ENCODE measurements around the gene IQSEC3.
"Not testable (repeated sequence)": the region's sequence is repeated elsewhere in the genome, so short reads cannot be mapped to it uniquely, and the experiment has no call there.

Gene IQSEC3

GRCh38 chr12:66428-66781 is at the start of gene IQSEC3:
IQSEC3 (plus strand) TSS chr12:66767; CDS start chr12:66883, 116 bp downstream.
- DNase-seq (ENCODE audit: low read depth in 1 of 2, low spot score in 1 of 2) = not testable (repeated sequence)

- DNase-seq (ENCODE audit: low read depth in 1 of 2, low spot score in 1 of 2) = not testable (repeated sequence)
Observed at GRCh38 chr12:17370-18340, 48.9 kb upstream of the IQSEC3 start.

- not testable (repeated sequence) for DNase-seq (ENCODE audit: low read depth in 1 of 2, low spot score in 1 of 2)
Observed at GRCh38 chr12:18821-19567, 47.6 kb upstream of the IQSEC3 start.

DNA sequence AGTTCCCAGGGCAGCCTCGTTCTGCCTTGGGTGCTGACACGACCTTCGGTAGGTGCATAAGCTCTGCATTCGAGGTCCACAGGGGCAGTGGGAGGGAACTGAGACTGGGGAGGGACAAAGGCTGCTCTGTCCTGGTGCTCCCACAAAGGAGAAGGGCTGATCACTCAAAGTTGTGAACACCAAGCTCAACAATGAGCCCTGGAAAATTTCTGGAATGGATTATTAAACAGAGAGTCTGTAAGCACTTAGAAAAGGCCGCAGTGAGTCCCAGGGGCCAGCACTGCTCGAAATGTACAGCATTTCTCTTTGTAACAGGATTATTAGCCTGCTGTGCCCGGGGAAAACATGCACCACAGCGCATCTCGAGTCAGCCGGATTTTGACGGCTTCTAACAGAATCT is 46.7 kb upstream of the IQSEC3 start:
- not testable (repeated sequence) for DNase-seq (ENCODE audit: low read depth in 1 of 2, low spot score in 1 of 2)

GRCh38 chr12:20757-21156 is 45.8 kb upstream of the IQSEC3 start:
- DNase-seq (ENCODE audit: low read depth in 1 of 2, low spot score in 1 of 2) = no peak

GRCh38 chr12:21301-22189 is 45.0 kb upstream of the IQSEC3 start:
- DNase-seq (ENCODE audit: low read depth in 1 of 2, low spot score in 1 of 2) = no peak

DNA sequence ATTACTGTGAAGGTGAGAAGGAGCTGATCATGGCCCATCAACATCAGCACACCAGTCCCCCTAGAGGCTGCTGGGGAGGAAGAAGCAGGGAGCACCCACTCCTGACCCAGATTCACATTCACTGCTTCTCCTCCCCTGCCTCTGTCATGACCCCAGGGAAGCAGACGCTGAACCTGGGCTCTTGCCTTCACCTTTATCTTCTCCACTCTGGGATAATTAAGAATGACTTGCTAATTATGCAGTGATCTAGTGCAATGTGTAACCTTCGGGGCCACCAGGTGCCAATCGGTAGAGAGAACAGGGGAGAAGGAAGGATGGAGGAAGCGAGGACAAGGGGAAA is 44.4 kb upstream of the IQSEC3 start:
- DNase-seq (ENCODE audit: low read depth in 1 of 2, low spot score in 1 of 2) = no peak

DNA sequence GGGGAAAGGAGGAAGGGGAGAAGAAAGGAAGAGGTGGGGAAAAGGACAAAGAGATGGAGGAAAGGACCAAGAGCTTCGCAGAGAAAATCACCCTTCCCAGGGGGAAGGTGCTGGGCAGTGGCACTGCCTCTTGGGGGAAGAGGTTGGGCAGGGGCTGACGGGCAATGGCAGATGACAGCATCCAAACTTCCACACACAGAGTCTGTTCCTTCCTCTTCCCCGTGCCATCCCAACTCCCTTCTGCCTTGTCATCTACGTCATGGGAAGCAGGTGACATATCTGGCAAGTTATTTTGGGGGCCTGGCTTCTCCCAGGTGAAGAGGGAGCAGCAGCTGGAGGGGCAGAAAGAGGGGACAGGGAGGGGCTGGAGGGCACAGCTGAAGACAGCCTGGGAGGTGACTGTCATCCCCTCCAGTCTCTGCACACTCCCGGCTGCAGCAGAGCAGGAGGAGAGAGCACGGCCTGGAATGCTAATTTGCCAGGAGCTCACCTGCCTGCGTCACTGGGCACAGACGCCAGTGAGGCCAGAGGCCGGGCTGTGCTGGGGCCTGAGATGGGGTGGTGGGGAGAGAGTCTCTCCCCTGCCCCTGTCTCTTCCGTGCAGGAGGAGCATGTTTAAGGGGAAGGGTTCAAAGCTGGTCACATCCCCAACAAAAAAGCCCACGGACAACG is 43.9 kb upstream of the IQSEC3 start:
- no peak for DNase-seq (ENCODE audit: low read depth in 1 of 2, low spot score in 1 of 2)

GRCh38 chr12:27904-28303 is 38.7 kb upstream of the IQSEC3 start:
- DNase-seq (ENCODE audit: low read depth in 1 of 2, low spot score in 1 of 2) = not testable (repeated sequence)

DNA sequence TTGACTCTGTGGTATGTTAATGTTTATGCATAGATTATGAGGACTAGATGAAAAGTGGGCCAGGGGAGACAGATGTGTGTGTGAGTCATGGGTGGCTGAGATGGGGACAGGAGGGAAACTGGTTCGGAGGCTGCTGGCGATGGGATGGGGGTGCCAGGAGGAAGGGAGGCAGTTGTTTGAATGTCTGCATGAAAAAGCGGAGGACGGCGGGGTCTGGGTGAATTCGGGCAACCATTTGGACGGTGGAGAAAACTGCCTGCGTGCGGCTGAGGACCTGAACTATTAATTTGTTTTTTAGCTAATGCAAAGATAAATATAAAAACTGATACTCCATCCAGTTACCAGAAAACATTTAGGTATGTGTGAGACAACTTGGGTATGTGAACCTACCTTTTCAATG is 27.8 kb upstream of the IQSEC3 start:
- DNase-seq (ENCODE audit: low read depth in 1 of 2, low spot score in 1 of 2) = not testable (repeated sequence)

DNA sequence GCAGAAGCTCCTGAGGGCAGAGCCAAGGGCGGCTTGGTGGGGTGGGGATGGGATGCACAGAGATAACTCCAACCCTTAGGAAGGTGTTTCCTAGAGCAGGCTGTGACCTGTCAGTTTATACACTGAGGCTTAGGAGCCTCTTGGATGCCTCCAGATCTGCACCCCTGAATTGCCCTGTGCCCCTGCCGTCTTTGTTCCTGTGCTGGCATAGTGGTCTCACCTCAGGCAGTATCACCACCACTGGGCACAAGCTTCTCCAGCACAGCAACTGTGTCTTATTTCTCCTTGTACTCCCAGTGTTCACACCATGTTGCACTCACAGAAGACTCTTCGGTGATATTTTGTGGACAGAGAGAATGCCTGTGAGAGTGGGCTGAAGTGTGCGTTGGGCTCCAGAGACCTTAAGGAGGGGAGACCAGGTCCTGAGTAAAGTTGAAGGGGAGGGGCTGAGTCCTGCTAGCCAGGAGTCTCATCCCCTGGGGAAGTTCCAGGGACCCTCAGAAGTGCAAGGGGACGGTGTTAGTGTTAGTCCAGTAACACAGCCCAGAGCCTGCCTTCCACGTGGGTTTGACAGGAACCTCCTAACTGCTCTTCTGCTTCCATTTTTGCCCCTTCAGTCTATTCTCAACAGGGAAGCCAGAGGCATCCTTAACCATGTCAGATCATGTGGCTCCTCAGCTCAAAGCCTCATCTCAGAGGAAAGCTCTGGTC is 26.9 kb upstream of the IQSEC3 start:
- DNase-seq (ENCODE audit: low read depth in 1 of 2, low spot score in 1 of 2) = not testable (repeated sequence)

- not testable (repeated sequence) for DNase-seq (ENCODE audit: low read depth in 1 of 2, low spot score in 1 of 2)
Observed at GRCh38 chr12:44352-44751, 22.2 kb upstream of the IQSEC3 start.

DNA sequence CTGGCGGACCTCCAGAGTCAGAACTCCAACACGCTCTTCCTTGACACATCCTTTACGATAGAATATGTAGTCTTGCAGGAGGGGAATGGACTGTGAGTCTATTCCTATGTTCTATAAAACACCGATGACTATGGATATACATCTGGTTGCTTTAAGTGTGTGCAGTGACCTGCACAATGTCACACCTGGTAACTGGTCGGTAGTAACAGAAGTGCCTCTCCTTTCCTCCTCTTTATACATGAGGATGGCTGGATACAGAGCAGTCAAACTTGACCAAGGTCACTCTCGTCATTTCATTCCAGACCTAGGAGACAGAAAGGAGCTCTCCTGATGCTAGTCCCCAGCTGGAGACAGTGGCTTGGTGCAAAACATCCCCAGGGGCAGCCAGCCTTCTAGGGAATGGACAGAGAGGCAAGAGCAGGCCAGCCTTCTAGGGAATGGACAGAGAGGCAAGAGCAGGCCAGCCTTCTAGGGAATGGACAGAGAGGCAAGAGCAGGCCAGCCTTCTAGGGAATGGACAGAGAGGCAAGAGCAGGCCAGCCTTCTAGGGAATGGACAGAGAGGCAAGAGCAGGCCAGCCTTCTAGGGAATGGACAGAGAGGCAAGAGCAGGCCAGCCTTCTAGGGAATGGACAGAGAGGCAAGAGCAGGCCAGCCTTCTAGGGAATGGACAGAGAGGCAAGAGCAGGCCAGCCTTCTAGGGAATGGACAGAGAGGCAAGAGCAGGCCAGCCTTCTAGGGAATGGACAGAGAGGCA is 21.2 kb upstream of the IQSEC3 start:
- not testable (repeated sequence) for DNase-seq (ENCODE audit: low read depth in 1 of 2, low spot score in 1 of 2)

- not testable (repeated sequence) for DNase-seq (ENCODE audit: low read depth in 1 of 2, low spot score in 1 of 2)
Observed at GRCh38 chr12:45991-46358, 20.6 kb upstream of the IQSEC3 start.

GRCh38 chr12:46542-46941 is 20.0 kb upstream of the IQSEC3 start:
- DNase-seq (ENCODE audit: low read depth in 1 of 2, low spot score in 1 of 2) = not testable (repeated sequence)

- DNase-seq (ENCODE audit: low read depth in 1 of 2, low spot score in 1 of 2) = not testable (repeated sequence)
Observed at GRCh38 chr12:47699-48226, 18.8 kb upstream of the IQSEC3 start.

GRCh38 chr12:49149-49548 is 17.4 kb upstream of the IQSEC3 start:
- DNase-seq (ENCODE audit: low read depth in 1 of 2, low spot score in 1 of 2) = not testable (repeated sequence)

- not testable (repeated sequence) for DNase-seq (ENCODE audit: low read depth in 1 of 2, low spot score in 1 of 2)
Observed at GRCh38 chr12:51087-51486, 15.5 kb upstream of the IQSEC3 start.

DNA sequence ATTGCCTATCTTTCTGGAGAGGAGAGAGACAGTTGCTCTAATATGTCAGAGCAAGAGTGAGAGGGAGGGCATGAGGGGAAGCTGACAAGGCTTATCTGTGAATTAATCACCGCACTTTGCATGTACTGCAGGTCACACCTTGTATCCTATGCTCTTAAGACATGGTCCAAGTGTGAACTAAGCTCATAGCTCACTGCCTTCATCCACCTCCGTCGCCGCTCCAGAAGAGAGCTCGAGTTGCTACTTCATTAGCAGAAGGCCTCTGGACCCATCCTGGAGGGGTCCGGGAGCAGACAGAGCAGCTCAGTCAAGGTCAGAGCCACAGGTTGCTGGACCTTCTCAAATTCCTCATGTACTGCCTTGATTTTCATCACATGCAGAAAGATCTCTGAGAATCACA is 14.6 kb upstream of the IQSEC3 start:
- not testable (repeated sequence) for DNase-seq (ENCODE audit: low read depth in 1 of 2, low spot score in 1 of 2)
